ENCODE measurements around the gene GIMAP1. TPM values are rescaled to one million over a fixed set of nuclear protein-coding genes. Genes with fewer than 3 reads are reported as not detected.
"Not testable (repeated sequence)": the region's sequence is repeated elsewhere in the genome, so short reads cannot be mapped to it uniquely, and the experiment has no call there.

The GIMAP1 gene
- total RNA-seq (ENCODE audit: low replicate concordance), result not detected in 2 replicates
- long read RNA-seq, result 0 reads

DNA sequence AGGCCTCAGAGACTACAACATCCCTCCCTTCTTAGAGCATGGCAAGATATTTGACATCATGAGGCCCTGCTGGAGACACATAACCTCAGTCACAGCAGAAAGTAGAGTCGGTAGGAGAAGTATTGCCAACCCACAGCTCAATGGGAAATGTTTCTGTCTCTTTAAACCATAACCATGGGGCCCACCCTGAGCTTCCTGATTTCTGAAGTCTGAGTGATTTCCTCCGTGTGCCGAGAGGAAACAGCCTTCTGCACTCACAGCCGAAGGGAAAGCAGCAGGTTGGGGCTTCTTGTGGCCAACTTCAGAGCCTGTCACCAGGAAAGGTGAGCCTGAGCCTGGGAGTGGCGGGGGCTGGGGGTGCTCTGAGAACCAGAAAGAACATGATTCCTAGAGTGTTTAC, at the start of gene GIMAP1:
Gene GIMAP1 (plus strand): TSS at position 246 of the 400 bp plus-strand sequence. CDS start 2,435 bp downstream, outside the sequence.
- H3K36me3 Mint-ChIP-seq, result no peaks in the 10 kb centered on the region
- H3K4me1 Mint-ChIP-seq (ENCODE audit: unreplicated experiment), result no peaks in the 10 kb centered on the region
- peaks cover 5% of the 10 kb centered on the region for H3K9me3 Mint-ChIP-seq
- no peak for TF ChIP-seq CTCF (conservative IDR thresholded peaks at IDR 0.05)
- no peak within 1 kb of the TSS for H3K4me3 Mint-ChIP-seq
- H3K27ac Mint-ChIP-seq, result no peak within 1 kb of the TSS
- no peak for DNase-seq (ENCODE audit: extremely low spot score, unreplicated experiment)
- H3K27me3 Mint-ChIP-seq, result peaks cover 17% of the 10 kb centered on the region

- no peaks in the 10 kb centered on the region for H3K4me1 Mint-ChIP-seq (ENCODE audit: unreplicated experiment)
- H3K9me3 Mint-ChIP-seq, result peaks cover 5% of the 10 kb centered on the region
- no peaks in the 10 kb centered on the region for H3K36me3 Mint-ChIP-seq
- no peak for TF ChIP-seq CTCF (conservative IDR thresholded peaks at IDR 0.05)
- H3K27ac Mint-ChIP-seq, result no peak overlapping the region
- peaks cover 7% of the 10 kb centered on the region for H3K27me3 Mint-ChIP-seq
- no peak overlapping the region for H3K4me3 Mint-ChIP-seq
- DNase-seq (ENCODE audit: extremely low spot score, unreplicated experiment), result no peak
Observed at GRCh38 chr7:150668472-150668911, 47.9 kb upstream of the GIMAP1 start.

DNA sequence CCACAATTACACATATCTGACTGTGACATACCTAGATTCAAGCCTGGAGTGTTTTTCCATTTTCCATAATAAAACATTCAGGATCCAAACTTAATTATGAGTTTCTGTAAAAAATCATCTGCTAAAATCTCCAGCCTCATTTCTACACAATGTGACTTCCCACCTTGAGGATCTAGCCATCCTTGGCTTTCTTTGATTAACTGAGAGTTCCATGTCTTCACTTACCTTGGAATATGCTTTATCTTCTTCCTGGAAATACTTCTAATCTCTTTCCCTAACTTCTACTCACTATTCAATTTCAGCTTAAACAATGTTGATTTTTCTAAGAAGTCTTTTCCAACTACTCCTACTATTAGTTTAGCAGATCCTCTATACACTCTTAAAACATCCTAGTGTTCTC, 47.4 kb upstream of the GIMAP1 start:
- Mint-ChIP-seq H3K9me3 (peaks cover 5% of the 10 kb centered on the region), H3K4me3 (no peak overlapping the region), H3K36me3 (no peaks in the 10 kb centered on the region), H3K4me1 (ENCODE audit: unreplicated experiment) (no peaks in the 10 kb centered on the region), H3K27ac (no peak overlapping the region), H3K27me3 (peaks cover 7% of the 10 kb centered on the region)
- no peak for DNase-seq (ENCODE audit: extremely low spot score, unreplicated experiment)
- no peak for TF ChIP-seq CTCF (conservative IDR thresholded peaks at IDR 0.05)

DNA sequence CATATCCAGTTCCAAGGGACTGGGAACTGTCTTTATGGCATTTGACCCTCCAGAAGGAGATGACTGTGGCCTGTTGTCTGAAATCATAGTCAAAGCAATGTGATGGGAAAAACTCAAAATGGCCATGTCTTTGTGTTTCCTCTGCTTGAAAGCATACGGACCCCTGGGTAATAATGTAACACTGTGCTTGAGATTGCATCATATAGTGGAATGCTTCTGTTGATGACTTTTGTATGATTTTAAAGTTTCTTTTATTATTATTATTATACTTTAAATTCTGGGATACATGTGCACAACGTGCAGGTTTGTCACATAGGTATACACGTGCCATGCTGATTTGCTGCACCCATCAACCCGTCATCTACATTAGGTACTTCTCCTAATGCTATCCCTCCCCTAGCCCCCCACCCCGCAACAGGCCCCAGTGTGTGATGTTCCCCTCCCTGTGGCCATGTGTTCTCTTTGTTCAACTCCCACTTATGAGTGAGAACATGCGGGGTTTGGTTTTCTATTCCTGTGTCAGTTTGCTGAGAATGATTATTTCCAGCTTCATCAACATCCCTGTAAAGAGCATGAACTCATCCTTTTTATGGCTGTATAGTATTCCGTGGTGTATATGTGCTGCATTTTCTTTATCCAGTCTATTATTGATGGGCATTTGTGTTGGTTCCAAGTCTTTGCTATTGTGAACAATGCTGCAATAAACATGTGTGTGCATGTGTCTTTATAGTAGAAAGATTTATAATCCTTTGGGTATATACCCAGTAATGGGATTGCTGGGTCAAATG, 44.4 kb upstream of the GIMAP1 start:
- not testable (repeated sequence) for H3K27me3 Mint-ChIP-seq; H3K36me3 Mint-ChIP-seq; H3K4me3 Mint-ChIP-seq; H3K9me3 Mint-ChIP-seq; DNase-seq (ENCODE audit: extremely low spot score, unreplicated experiment); H3K4me1 Mint-ChIP-seq (ENCODE audit: unreplicated experiment); H3K27ac Mint-ChIP-seq

DNA sequence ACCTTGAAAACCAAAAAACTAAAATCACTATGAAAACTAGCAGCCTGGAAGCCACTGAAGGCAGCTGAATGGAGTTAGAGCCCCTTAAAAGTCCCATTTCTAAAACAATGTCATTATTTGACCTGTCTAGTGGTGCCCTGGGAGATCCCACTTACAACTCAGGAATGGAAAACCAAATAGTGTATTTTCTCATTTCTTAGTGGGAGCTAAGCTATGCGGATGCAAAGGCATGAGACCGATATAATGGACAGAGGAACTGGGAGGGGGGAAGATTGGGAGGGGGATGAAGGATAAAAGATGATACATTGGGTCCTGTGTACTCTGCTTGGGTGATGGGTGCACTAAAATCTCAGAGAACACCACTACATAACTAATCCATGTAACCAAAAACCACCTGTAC, 40.7 kb upstream of the GIMAP1 start:
- Mint-ChIP-seq H3K4me1 (ENCODE audit: unreplicated experiment) (no peaks in the 10 kb centered on the region), H3K36me3 (no peaks in the 10 kb centered on the region), H3K4me3 (no peak overlapping the region), H3K27me3 (no peaks in the 10 kb centered on the region), H3K9me3 (no peaks in the 10 kb centered on the region), H3K27ac (no peak overlapping the region)
- DNase-seq (ENCODE audit: extremely low spot score, unreplicated experiment), result no peak
- no peak for TF ChIP-seq CTCF (conservative IDR thresholded peaks at IDR 0.05)

DNA sequence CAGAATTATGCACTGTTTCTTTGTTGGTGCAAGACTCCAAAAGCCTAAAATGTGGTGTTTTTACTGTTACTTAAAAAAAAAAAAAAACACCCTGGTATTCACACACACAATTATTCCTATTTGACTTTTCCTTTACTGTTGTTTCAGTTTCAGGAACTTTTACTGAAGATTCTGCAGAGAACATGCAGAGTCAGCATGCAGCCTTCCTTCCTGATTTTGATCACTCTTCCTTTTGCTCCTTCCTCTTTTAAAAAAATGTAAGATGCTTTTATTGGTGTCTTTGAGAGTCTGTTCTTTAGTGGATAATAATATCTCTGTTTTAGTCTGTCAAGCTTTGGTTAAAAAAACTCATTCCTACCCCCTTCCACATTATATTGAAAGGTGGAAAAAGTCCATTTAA, 40.1 kb upstream of the GIMAP1 start:
- DNase-seq (ENCODE audit: extremely low spot score, unreplicated experiment); H3K4me1 Mint-ChIP-seq (ENCODE audit: unreplicated experiment); H3K36me3 Mint-ChIP-seq; H3K9me3 Mint-ChIP-seq; H3K27me3 Mint-ChIP-seq; H3K4me3 Mint-ChIP-seq; H3K27ac Mint-ChIP-seq: not testable (repeated sequence)

DNA sequence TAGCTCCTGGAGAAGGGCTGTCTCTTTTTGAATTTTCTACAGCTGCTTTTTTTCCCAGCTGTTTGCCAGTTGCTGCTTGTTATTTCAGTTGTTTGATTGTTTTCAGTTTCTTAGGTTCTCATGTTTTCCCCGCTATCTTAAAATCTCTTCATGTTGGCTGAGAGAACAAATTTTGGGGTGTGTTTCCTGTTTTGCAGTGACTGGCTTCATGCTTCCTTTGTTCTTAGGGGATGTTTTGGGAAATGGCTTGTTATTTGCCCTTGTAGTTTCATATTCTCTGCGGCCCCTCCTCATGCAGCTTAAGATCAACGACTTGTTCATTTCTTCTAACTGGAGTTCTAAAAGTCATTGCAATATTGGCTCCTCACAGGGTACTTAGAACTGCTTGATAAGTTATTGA, 39.6 kb upstream of the GIMAP1 start:
- H3K27ac Mint-ChIP-seq; H3K4me1 Mint-ChIP-seq (ENCODE audit: unreplicated experiment); H3K9me3 Mint-ChIP-seq; DNase-seq (ENCODE audit: extremely low spot score, unreplicated experiment); H3K4me3 Mint-ChIP-seq; H3K27me3 Mint-ChIP-seq; H3K36me3 Mint-ChIP-seq: not testable (repeated sequence)

DNA sequence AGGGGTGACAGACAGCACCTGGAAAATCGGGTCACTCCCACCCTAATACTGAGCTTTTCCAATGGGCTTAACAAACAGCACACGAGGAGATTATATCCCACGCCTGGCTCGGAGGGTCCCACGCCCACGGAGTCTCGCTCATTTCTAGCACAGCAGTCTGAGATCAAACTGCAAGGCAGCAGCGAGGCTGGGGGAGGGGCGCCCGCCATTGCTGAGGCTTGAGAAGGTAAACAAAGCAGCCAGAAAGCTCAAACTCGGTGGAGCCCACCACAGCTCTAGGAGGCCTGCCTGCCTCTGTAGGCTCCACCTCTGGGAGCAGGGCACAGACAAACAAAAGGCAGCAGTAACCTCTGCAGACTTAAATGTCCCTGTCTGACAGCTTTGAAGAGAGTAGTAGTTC, 37.8 kb upstream of the GIMAP1 start:
- H3K27me3 Mint-ChIP-seq; DNase-seq (ENCODE audit: extremely low spot score, unreplicated experiment); H3K27ac Mint-ChIP-seq; H3K36me3 Mint-ChIP-seq; H3K4me3 Mint-ChIP-seq; H3K4me1 Mint-ChIP-seq (ENCODE audit: unreplicated experiment); H3K9me3 Mint-ChIP-seq: not testable (repeated sequence)

- H3K4me1 Mint-ChIP-seq (ENCODE audit: unreplicated experiment); H3K27me3 Mint-ChIP-seq; H3K9me3 Mint-ChIP-seq; H3K4me3 Mint-ChIP-seq; H3K36me3 Mint-ChIP-seq; H3K27ac Mint-ChIP-seq; DNase-seq (ENCODE audit: extremely low spot score, unreplicated experiment): not testable (repeated sequence)
Observed at GRCh38 chr7:150680364-150680763, 36.0 kb upstream of the GIMAP1 start.
